Stimulated activated CD8-positive, alpha-beta memory T cell treated with anti-CD3 and anti-CD28 coated beads, Interleukin-12 subunit alpha, Interleukin-12 subunit beta, amount 100 ng/mL, for 24 hours (primary cell): Measurements from ENCODE around the gene SCN4A.
"Not testable (repeated sequence)": the region's sequence is repeated elsewhere in the genome, so short reads cannot be mapped to it uniquely, and the experiment has no call there.

ENCODE experiments used
- DNase-seq: peaks from one replicate; pipeline ENCODE4 v3.0.0-alpha.2; 2020; ENCODE audit errors: extremely low read depth

SCN4A gene

GRCh38 chr17:63984651-63985386, 12.1 kb upstream of the SCN4A start:
- DNase-seq: no peak

GRCh38 chr17:63984236-63984635, 11.5 kb upstream of the SCN4A start:
- DNase-seq: no peak

GRCh38 chr17:63983320-63983719, 10.6 kb upstream of the SCN4A start:
- DNase-seq: no peak

GRCh38 chr17:63982641-63983040, 9.9 kb upstream of the SCN4A start:
- DNase-seq: not testable (repeated sequence)

- no peak for DNase-seq
Measured at GRCh38 chr17:63978272-63979200, 5.8 kb upstream of the SCN4A start.

- DNase-seq: no peak
Measured at GRCh38 chr17:63976702-63977101, 4.0 kb upstream of the SCN4A start.

GRCh38 chr17:63975541-63976092, 2.9 kb upstream of the SCN4A start:
- DNase-seq: no peak

- no peak for DNase-seq
Measured at GRCh38 chr17:63974594-63975192, 2.0 kb upstream of the SCN4A start.

- DNase-seq: no peak
Measured at GRCh38 chr17:63973930-63974593, 1.3 kb upstream of the SCN4A start.

GRCh38 chr17:63973247-63973646, 529 bp upstream of the SCN4A start:
- no peak for DNase-seq

- no peak for DNase-seq
Measured at GRCh38 chr17:63969278-63969677, 3.4 kb downstream of the SCN4A start.

- DNase-seq: no peak
Measured at GRCh38 chr17:63967953-63968352, 4.8 kb downstream of the SCN4A start.

GRCh38 chr17:63966646-63967264, 6.0 kb downstream of the SCN4A start:
- no peak for DNase-seq

- DNase-seq: no peak
Measured at GRCh38 chr17:63963123-63963522, 9.6 kb downstream of the SCN4A start.

GRCh38 chr17:63962298-63962744, 10.4 kb downstream of the SCN4A start:
- no peak for DNase-seq

GRCh38 chr17:63961355-63962212, 11.1 kb downstream of the SCN4A start:
- no peak for DNase-seq

- no peak for DNase-seq
Measured at GRCh38 chr17:63960430-63960829, 12.3 kb downstream of the SCN4A start.

GRCh38 chr17:63960006-63960405, 12.7 kb downstream of the SCN4A start:
- DNase-seq: no peak

GRCh38 chr17:63956296-63956920, 16.3 kb downstream of the SCN4A start:
- no peak for DNase-seq

GRCh38 chr17:63955791-63956190, 16.9 kb downstream of the SCN4A start:
- no peak for DNase-seq
